ENCODE data around the gene IL1RAPL2.

GRCh38 chrX:104918122-104918521 is 352.1 kb downstream of the IL1RAPL2 start:
- TF ChIP-seq USF2 (IDR thresholded peaks at IDR 0.05; ENCODE audit: borderline replicate concordance, low read depth, low read length): no peak
- TF ChIP-seq CTCF (IDR thresholded peaks at IDR 0.05): no peak
- TF ChIP-seq IRF3 (IDR thresholded peaks at IDR 0.05; ENCODE audit: low read depth, low read length): no peak
- TF ChIP-seq MXI1 (IDR thresholded peaks at IDR 0.05; ENCODE audit: low read depth, low read length): no peak
- TF ChIP-seq GATA2 (CRISPR knock-in tag; IDR thresholded peaks at IDR 0.05): no peak
- TF ChIP-seq RXRA (IDR thresholded peaks at IDR 0.05; ENCODE audit: borderline replicate concordance, low read depth): no peak
- no peak for TF ChIP-seq EP300 (IDR thresholded peaks at IDR 0.05; ENCODE audit: borderline replicate concordance in 1 of 2, low read depth in 1 of 2, low read length in 1 of 2)
- TF ChIP-seq REST (IDR thresholded peaks at IDR 0.05; ENCODE audit: low read depth, low read length): no peak
- TF ChIP-seq, protein P1, sequence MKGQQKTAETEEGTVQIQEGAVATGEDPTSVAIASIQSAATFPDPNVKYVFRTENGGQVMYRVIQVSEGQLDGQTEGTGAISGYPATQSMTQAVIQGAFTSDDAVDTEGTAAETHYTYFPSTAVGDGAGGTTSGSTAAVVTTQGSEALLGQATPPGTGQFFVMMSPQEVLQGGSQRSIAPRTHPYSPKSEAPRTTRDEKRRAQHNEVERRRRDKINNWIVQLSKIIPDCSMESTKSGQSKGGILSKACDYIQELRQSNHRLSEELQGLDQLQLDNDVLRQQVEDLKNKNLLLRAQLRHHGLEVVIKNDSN (IDR thresholded peaks at IDR 0.05; ENCODE audit: borderline replicate concordance, low read depth): no peak
- no peak for TF ChIP-seq TAF1 (IDR thresholded peaks at IDR 0.05; ENCODE audit: borderline replicate concordance, low read depth, low read length)
- TF ChIP-seq JUND (IDR thresholded peaks at IDR 0.05): no peak

Data from SK-N-SH (cell line).